NT2/D1 (cell line): Measurements from ENCODE around the gene FAM107A.

Experiments
- DNase-seq: peaks from one replicate; pipeline ENCODE4 v3.0.0-alpha.2; 2011; ENCODE audit warnings: low read depth, low spot score
- H3K27me3 ChIP-seq: 2 replicates; pipeline ENCODE4 v1.6.0; 2011; ENCODE audit warnings: mild to moderate bottlenecking; ENCODE audit not compliant: insufficient read length, insufficient read depth
- H3K36me3 ChIP-seq: 2 replicates; pipeline ENCODE4 v1.6.1; 2011; ENCODE audit warnings: mild to moderate bottlenecking, low read length, mixed read lengths; ENCODE audit not compliant: insufficient read depth, insufficient read length
- H3K4me1 ChIP-seq: 2 replicates; pipeline ENCODE4 v1.5.1; 2011; ENCODE audit not compliant: insufficient read depth, insufficient read length
- H3K4me3 ChIP-seq: 2 replicates; pipeline ENCODE4 v1.5.1; 2011; ENCODE audit warnings: low read depth; ENCODE audit not compliant: insufficient read length
- H3K9ac ChIP-seq: 2 replicates; pipeline ENCODE4 v1.6.0; 2011; ENCODE audit warnings: low read depth; ENCODE audit not compliant: insufficient read length
- H3K9me3 ChIP-seq: 2 replicates; pipeline ENCODE4 v1.5.1; 2011; ENCODE audit warnings: mild to moderate bottlenecking, low read length; ENCODE audit not compliant: insufficient read depth
- SUZ12 ChIP-seq: IDR thresholded peaks from 2 replicates; pipeline ENCODE4 v1.6.1; 2011; ENCODE audit not compliant: insufficient read length, insufficient read depth; ENCODE audit errors: extremely low read depth
- YY1 ChIP-seq: IDR thresholded peaks from 2 replicates; pipeline ENCODE4 v1.6.1; 2011; ENCODE audit not compliant: insufficient read length, insufficient read depth
- ZNF274 ChIP-seq: IDR thresholded peaks from 2 replicates; pipeline ENCODE4 v1.6.1; 2011; ENCODE audit warnings: mild to moderate bottlenecking, low read depth, low read length

Gene FAM107A

DNA sequence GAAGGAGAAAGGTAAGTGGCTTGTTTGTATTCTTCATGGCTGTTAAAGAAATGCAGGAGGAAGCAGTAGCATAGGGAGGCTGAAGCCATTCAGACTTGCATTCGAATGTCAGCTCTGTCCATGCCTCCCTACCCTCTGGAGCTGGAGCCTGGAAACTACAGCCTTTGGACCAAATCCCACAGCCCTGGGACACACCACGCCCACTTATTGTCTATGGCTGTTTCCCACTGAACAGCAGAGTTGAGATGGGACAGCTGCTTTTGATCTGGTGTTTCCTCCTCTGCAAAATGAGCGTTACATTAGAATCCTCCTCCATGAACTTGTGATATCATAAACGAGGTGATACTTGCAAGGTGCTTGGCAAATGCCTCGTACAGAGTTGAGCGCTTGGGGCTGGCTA lies 3.6 kb downstream of the FAM107A start:
- Histone ChIP-seq H3K4me3 (no peak overlapping the region), H3K9ac (no peak overlapping the region), H3K4me1 (peaks cover 12% of the 10 kb centered on the region), H3K36me3 (no peaks in the 10 kb centered on the region), H3K27me3 (no peaks in the 10 kb centered on the region), H3K9me3 (peaks cover 10% of the 10 kb centered on the region)
- TF ChIP-seq ZNF274 = no peak
- no peak for DNase-seq

- Histone ChIP-seq H3K4me1 (peaks cover 12% of the 10 kb centered on the region), H3K4me3 (no peak overlapping the region), H3K9ac (no peak overlapping the region), H3K9me3 (peaks cover 10% of the 10 kb centered on the region), H3K27me3 (no peaks in the 10 kb centered on the region), H3K36me3 (no peaks in the 10 kb centered on the region)
- TF ChIP-seq ZNF274 (no peak), YY1 (no peak), SUZ12 (no peak)
- DNase-seq = no peak
Observed at GRCh38 chr3:58572634-58573230, 4.5 kb downstream of the FAM107A start.

DNA sequence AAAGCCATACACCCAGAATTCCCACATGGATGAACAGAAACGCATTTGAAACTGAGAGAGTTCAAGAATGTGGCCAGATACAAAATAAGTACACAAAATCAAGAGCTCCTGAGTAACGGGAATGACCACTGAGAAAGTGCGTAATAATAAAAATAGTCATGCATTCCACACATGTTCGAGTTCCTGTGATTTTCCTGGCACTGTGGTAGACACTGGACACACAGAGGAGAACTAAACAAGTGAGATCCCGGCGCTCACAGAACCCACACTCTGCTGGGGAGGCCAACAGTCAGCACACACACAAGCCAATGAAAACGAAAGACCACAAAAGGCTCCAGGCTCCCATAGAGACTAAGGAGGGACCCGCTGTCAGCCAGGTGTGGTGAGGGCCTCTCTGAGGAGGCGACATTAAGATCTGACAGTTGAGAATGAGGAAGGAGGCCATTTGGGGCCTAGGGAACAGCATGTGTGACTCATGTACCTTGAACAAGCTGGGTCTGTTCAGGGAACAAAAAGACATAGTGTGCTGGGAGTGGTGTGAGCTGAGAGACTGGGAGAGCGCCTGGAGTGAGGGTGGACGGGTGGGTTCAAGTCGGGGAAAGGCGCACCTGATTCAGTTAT lies 5.1 kb downstream of the FAM107A start:
- Histone ChIP-seq H3K4me1 (peaks cover 10% of the 10 kb centered on the region), H3K4me3 (no peak overlapping the region), H3K9ac (no peak overlapping the region), H3K27me3 (no peaks in the 10 kb centered on the region), H3K9me3 (peaks cover 10% of the 10 kb centered on the region), H3K36me3 (no peaks in the 10 kb centered on the region)
- DNase-seq = no peak
- TF ChIP-seq YY1 (no peak), SUZ12 (no peak), ZNF274 (no peak)

DNA sequence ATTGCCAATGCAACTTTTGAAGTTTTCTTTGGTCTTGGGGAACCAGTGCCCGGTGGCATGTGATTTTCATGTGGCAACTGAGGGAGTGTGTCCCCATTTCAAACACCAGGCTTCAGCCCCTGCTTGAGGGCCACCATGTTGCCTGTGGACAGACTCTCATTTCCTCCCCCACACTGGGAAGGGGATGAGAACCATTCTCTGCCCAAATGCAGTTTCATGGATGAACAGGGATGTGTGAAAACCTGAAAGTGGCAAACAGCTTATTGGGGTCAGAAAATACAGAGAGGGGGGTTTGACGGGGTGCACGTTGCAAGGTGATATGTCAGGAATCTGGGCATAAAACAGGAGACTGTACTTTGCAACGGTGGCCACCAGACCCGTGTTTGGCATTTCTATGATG lies 6.3 kb downstream of the FAM107A start:
- Histone ChIP-seq H3K4me3 (no peak overlapping the region), H3K36me3 (no peaks in the 10 kb centered on the region), H3K9me3 (peaks cover 10% of the 10 kb centered on the region), H3K9ac (no peak overlapping the region), H3K27me3 (no peaks in the 10 kb centered on the region), H3K4me1 (peaks cover 17% of the 10 kb centered on the region)
- TF ChIP-seq YY1 (no peak), ZNF274 (no peak), SUZ12 (no peak)
- DNase-seq = no peak

GRCh38 chr3:58569287-58570001 lies 7.7 kb downstream of the FAM107A start:
- Histone ChIP-seq H3K4me1 (peaks cover 17% of the 10 kb centered on the region), H3K27me3 (no peaks in the 10 kb centered on the region), H3K9ac (no peak overlapping the region), H3K9me3 (peaks cover 10% of the 10 kb centered on the region), H3K4me3 (no peak overlapping the region), H3K36me3 (no peaks in the 10 kb centered on the region)
- no peak for DNase-seq
- no peak for TF ChIP-seq SUZ12
- no peak for TF ChIP-seq ZNF274
- TF ChIP-seq YY1 = no peak

DNA sequence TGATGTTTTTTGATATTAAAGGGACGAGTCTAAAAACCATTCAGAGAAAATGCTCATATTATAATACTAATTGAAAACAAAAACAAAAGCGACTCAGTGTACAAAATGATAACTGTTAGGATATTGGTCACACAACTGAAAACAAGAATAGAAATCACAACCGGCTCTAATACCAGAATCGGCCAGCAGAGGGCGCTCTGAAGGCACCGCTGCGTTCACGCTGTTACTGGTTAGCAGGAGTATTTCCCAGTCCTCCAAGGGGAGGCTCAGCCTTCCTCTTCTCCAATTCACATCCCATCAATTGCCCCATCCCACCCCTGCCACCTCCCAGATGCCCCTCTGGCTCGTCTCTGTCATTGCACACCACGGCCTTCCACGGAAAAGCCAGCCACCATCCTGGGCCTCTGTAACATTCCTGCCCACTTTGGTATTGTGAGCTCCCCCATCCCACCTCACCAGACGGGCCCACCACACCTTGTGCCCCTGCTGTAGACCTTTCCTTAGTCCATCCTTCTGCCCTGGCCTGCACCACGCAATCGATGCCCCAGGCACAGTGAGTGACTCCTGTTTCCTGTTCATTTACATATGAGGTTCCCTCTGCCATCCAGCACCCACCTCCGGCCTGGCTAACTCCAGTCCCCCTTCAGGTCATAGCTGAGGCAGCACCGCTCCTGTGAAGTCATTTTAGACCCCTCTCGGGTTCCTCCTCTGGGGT lies 8.5 kb downstream of the FAM107A start:
- Histone ChIP-seq H3K9ac (no peak overlapping the region), H3K9me3 (peaks cover 10% of the 10 kb centered on the region), H3K27me3 (no peaks in the 10 kb centered on the region), H3K4me1 (peaks cover 15% of the 10 kb centered on the region), H3K4me3 (no peak overlapping the region), H3K36me3 (no peaks in the 10 kb centered on the region)
- no peak for DNase-seq
- TF ChIP-seq YY1 (no peak), SUZ12 (no peak), ZNF274 (no peak)

DNA sequence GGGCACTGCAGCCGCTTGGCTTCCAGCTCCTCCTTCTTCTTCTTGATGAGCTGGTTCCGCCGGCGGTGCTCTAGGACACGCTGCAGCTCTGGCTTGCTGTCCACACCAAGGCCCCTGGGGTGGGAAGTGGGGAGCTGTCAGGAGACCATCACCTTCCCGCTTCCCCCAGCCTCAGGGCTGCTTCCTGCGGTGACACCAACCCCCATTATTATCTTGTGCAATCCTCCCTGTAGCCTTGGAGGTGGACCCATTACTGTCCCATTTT lies 10.0 kb downstream of the FAM107A start:
- Histone ChIP-seq H3K36me3 (no peaks in the 10 kb centered on the region), H3K4me3 (no peak overlapping the region), H3K27me3 (no peaks in the 10 kb centered on the region), H3K9me3 (peaks cover 8% of the 10 kb centered on the region), H3K4me1 (peaks cover 11% of the 10 kb centered on the region), H3K9ac (no peak overlapping the region)
- DNase-seq = no peak
- TF ChIP-seq YY1 (no peak), ZNF274 (no peak), SUZ12 (no peak)
